Colon (tissue), 2 donors: ENCODE measurements around the gene SRBD1.

Experiments used
- FAIRE-seq: peaks from 2 replicates; lab custom pipeline; 2012; peaks lifted over from hg19 to GRCh38; lab: Jason Lieb, UNC
- donor health status: control.
- donor health status: control.

SRBD1 gene

GRCh38 chr2:45418532-45418931, 192.5 kb downstream of the SRBD1 start:
- no peak for FAIRE-seq

DNA sequence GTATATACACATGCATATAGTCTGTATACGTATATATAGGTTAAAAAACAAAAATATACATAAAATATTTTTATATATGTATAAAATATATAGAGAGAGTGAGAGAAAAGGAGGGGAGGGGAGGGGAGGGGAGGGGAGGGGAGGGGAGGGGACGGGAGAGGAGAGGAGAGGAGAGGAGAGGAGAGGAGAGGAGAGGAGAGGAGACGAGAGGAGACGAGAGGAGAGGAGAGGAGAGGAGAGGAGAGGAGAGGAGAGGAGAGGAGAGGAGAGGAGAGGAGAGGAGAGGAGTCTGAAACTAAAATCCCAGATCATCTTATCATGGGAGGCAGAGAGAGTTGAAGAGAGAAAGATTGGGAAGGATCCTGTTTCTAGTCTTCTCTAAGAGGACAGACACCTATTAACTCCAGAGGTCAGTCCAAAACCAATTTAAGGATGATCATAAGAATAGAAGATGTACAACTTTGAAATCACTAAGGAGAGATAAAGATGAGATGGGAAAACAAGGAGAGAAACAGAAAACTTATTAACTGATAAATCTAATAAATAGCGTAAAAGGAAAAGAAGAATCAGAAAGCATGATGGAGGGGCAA, 195.4 kb downstream of the SRBD1 start:
- no peak for FAIRE-seq

DNA sequence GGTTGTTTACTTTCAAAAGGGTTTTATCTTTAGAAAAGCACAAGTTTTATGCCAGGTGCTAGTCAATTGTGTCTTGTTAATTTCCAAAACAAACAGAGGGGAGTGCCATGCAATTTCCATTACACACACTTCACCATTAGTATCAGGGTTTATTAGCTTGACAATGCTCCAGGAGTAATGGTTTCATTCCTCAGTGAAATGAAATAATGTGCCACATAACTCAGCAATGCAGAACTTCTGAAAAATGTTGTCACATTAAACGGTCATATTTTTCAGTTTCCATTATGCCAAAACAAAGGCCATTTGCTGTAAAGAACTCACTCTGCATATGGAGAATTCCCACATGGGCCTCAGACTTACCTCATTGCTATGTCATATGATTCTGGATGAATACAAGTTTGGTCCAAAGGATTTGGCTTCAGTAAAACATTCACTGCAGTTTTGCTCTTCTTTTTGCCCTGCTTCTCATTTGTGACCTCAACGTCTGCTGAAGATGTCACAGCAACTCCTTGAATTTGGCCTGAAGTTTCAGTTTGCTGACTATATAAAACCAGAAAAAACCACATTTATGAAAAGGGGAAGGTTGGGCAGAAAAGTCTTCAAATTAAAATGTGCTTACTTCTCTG, 198.2 kb downstream of the SRBD1 start:
- no peak for FAIRE-seq

- FAIRE-seq: no peak
Observed at GRCh38 chr2:45409677-45410076, 201.4 kb downstream of the SRBD1 start.

DNA sequence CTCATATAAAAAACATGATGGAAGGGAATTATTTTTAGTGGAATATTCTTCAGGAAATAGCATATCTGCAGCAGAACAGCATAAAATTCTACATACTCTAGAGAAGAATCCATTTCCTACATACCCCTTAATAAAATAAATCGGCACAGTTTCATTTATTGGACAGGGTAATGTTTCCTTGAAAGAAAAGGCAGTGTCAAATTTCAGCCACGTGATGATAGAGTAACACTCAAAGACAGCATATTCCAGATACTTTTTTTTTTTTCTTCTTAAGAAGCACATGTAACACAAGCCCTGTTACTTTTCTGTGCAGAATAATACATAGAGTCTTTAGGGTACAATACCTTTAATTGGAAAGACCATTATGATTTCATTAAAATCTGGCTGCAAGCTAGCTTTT, 204.4 kb downstream of the SRBD1 start:
- no peak for FAIRE-seq

- no peak for FAIRE-seq
Observed at GRCh38 chr2:45404807-45405297, 206.2 kb downstream of the SRBD1 start.

GRCh38 chr2:45403036-45403435, 208.0 kb downstream of the SRBD1 start:
- no peak for FAIRE-seq

GRCh38 chr2:45401431-45401922, 209.6 kb downstream of the SRBD1 start:
- no peak for FAIRE-seq

- no peak for FAIRE-seq
Observed at GRCh38 chr2:45399040-45399784, 211.9 kb downstream of the SRBD1 start.

- FAIRE-seq: no peak
Observed at GRCh38 chr2:45397292-45397691, 213.8 kb downstream of the SRBD1 start.

- FAIRE-seq: no peak
Observed at GRCh38 chr2:45396671-45397070, 214.4 kb downstream of the SRBD1 start.

DNA sequence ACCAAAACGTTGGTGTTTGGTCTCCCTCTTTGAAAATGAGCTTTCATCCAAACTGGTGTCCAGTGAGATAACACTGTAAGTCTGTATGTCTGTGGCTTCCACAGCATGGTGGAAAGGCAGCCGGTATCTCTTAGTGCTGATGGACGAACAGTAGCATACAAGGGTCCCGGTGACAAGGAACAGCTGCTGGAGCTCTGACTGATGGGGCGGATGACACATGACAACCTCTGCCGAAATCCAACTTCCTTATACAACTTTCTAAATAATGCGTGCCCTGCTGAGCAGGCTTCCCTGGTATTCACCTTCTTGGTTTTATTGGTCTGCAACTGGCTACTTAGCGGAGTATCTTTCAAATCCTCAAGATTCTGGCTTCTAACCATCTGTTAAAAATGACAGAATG, 216.2 kb downstream of the SRBD1 start:
- no peak for FAIRE-seq

- FAIRE-seq: no peak
Observed at GRCh38 chr2:45394216-45394615, 216.9 kb downstream of the SRBD1 start.

DNA sequence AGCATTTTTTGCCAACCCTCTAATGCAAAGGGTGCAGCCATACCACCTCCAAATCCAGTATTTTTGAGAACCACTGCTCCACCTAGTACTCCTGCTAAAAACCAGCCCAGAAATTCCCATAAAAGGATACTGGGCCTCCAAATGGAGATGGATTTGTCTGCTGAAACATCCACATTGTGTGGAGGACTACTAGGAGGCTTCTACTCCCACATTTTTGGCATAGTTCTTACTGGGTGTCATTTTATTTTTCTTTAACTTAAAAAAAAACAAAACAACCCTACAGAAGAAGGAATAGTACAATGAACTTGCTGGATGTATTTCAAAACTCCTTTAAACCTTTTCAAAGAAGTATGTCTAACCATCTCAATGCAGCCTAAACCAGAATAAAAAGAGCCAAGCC, 219.2 kb downstream of the SRBD1 start:
- no peak for FAIRE-seq

- no peak for FAIRE-seq
Observed at GRCh38 chr2:45390861-45391260, 220.2 kb downstream of the SRBD1 start.

DNA sequence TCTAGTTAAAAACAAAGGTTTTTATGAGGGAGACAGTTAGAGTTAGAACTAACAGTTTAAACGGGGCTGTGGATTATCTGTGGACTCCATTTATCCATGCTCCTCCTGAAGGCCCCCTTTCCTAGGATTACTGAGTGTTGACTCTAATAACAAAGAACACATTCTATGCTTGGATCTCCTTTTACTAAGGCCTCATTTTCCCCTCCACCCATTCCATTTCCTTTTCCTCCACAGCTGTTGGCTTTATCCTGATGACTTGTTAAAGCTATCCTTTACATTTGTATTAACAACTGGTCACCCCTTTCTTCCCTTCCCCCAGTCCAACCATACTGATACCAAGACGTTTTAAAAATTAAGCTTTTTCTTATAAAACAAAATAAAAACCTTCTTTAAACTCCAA, 220.6 kb downstream of the SRBD1 start:
- no peak for FAIRE-seq

GRCh38 chr2:45388541-45389100, 222.4 kb downstream of the SRBD1 start:
- no peak for FAIRE-seq

DNA sequence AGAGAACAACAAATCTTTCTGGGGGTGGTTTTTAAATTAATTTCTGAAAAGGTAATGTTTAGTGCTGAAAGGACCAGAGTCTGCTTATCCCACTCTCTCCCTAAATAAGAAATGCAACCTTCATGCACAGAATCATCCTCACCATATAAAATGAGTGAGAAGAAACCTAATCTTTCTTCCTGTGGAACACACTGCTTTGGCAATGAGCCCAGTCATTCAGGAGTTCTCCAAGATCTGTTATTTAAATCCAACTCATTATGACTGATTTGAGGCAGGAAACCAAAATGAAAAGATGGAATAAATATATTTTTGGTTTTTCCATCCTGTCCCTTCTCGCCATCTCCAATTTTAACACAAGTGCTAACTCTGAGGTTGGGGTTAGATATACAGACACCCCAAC, 228.3 kb downstream of the SRBD1 start:
- FAIRE-seq: no peak

DNA sequence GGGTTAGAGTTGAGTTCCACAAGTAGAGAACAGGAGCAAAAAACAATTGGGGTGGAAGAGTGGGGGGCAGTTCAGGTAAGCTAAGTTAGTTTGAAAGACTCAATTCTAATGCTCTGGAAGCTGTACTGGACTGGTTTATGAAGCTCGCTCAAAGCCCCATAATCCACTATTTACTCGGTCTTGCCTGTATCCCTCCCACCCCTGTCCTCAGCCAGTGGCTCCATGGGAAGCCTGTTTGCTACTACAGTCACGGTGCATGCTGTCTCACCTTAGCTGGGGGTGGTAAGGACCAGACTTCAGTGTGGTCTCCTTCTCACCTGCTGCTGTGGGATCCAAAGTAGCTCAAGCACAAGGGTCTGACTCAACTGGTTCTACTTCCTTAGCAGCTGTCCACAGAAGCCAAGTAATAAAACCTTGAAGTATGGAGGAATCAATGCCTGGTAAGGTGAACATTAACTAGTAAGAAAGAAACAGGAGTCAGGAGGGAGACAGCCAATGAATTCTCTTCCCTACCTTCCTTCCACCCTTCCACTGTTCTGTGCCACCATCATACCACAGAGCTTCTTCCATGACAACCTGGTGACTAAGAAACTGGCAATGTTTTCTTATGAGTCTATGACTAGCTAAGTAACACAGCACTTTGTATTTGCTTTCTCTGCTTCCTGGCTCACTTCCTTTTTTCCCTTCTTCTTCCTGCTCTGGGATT, 230.8 kb downstream of the SRBD1 start:
- FAIRE-seq: no peak

GRCh38 chr2:45379399-45380087, 231.5 kb downstream of the SRBD1 start:
- FAIRE-seq: no peak

- no peak for FAIRE-seq
Observed at GRCh38 chr2:45373534-45373933, 237.5 kb downstream of the SRBD1 start.

GRCh38 chr2:45370369-45370768, 240.7 kb downstream of the SRBD1 start:
- no peak for FAIRE-seq
